ENCODE data around the gene VWA5A. TPM values are rescaled to one million over a fixed set of nuclear protein-coding genes. Genes with fewer than 3 reads are reported as not detected.

VWA5A gene
- total and polyA plus RNA-seq, 9 of the 15 experiments (the other 6 are each of a cell fraction or from before 2014, with no cell fraction given) = 4.6 to 19.7 (median 6.9) TPM

DNA sequence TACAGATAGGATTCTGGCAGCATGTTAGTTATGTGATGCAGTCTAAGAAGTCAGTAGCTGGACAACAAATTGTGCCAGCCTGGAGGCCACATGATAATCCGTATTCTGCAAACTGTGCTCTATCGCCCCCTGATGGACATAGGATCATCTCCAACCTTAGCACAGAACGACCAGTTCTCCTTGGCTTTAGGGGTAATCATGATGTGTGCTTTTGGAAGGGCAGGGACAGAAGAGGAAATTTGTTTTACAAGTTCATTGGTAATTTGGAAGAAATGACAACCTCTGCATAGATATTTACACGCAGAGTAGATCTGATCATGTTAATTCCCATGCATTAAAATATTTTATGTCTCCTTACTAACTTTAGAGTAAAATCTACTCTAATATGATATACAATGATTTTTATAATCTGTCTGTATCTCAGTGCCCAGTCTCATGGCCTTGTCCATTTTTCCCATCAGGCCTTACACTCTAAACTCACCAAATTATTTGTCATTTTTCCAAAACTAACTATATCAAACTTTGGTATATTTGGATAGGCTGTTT, 80.0 kb downstream of the VWA5A start (continued):
- no peak for TF ChIP-seq ZNF239 (CRISPR knock-in tag; IDR thresholded peaks at IDR 0.05)
- TF ChIP-seq HMG20A (CRISPR knock-in tag; conservative IDR thresholded peaks at IDR 0.05) = no peak
- no peak for TF ChIP-seq CHCHD3 (CRISPR knock-in tag; IDR thresholded peaks at IDR 0.05)
- TF ChIP-seq MEF2D (tag; conservative IDR thresholded peaks at IDR 0.05; ENCODE audit: low read depth) = no peak
- TF ChIP-seq RB1 (IDR thresholded peaks at IDR 0.05; ENCODE audit: low read depth) = 0 out of 2 replicates have a peak, but pooled peaks have one; percentile 12
- TF ChIP-seq SAFB (IDR thresholded peaks at IDR 0.05; ENCODE audit: borderline replicate concordance, low read depth, low read length) = no peak
- TF ChIP-seq, protein P1, sequence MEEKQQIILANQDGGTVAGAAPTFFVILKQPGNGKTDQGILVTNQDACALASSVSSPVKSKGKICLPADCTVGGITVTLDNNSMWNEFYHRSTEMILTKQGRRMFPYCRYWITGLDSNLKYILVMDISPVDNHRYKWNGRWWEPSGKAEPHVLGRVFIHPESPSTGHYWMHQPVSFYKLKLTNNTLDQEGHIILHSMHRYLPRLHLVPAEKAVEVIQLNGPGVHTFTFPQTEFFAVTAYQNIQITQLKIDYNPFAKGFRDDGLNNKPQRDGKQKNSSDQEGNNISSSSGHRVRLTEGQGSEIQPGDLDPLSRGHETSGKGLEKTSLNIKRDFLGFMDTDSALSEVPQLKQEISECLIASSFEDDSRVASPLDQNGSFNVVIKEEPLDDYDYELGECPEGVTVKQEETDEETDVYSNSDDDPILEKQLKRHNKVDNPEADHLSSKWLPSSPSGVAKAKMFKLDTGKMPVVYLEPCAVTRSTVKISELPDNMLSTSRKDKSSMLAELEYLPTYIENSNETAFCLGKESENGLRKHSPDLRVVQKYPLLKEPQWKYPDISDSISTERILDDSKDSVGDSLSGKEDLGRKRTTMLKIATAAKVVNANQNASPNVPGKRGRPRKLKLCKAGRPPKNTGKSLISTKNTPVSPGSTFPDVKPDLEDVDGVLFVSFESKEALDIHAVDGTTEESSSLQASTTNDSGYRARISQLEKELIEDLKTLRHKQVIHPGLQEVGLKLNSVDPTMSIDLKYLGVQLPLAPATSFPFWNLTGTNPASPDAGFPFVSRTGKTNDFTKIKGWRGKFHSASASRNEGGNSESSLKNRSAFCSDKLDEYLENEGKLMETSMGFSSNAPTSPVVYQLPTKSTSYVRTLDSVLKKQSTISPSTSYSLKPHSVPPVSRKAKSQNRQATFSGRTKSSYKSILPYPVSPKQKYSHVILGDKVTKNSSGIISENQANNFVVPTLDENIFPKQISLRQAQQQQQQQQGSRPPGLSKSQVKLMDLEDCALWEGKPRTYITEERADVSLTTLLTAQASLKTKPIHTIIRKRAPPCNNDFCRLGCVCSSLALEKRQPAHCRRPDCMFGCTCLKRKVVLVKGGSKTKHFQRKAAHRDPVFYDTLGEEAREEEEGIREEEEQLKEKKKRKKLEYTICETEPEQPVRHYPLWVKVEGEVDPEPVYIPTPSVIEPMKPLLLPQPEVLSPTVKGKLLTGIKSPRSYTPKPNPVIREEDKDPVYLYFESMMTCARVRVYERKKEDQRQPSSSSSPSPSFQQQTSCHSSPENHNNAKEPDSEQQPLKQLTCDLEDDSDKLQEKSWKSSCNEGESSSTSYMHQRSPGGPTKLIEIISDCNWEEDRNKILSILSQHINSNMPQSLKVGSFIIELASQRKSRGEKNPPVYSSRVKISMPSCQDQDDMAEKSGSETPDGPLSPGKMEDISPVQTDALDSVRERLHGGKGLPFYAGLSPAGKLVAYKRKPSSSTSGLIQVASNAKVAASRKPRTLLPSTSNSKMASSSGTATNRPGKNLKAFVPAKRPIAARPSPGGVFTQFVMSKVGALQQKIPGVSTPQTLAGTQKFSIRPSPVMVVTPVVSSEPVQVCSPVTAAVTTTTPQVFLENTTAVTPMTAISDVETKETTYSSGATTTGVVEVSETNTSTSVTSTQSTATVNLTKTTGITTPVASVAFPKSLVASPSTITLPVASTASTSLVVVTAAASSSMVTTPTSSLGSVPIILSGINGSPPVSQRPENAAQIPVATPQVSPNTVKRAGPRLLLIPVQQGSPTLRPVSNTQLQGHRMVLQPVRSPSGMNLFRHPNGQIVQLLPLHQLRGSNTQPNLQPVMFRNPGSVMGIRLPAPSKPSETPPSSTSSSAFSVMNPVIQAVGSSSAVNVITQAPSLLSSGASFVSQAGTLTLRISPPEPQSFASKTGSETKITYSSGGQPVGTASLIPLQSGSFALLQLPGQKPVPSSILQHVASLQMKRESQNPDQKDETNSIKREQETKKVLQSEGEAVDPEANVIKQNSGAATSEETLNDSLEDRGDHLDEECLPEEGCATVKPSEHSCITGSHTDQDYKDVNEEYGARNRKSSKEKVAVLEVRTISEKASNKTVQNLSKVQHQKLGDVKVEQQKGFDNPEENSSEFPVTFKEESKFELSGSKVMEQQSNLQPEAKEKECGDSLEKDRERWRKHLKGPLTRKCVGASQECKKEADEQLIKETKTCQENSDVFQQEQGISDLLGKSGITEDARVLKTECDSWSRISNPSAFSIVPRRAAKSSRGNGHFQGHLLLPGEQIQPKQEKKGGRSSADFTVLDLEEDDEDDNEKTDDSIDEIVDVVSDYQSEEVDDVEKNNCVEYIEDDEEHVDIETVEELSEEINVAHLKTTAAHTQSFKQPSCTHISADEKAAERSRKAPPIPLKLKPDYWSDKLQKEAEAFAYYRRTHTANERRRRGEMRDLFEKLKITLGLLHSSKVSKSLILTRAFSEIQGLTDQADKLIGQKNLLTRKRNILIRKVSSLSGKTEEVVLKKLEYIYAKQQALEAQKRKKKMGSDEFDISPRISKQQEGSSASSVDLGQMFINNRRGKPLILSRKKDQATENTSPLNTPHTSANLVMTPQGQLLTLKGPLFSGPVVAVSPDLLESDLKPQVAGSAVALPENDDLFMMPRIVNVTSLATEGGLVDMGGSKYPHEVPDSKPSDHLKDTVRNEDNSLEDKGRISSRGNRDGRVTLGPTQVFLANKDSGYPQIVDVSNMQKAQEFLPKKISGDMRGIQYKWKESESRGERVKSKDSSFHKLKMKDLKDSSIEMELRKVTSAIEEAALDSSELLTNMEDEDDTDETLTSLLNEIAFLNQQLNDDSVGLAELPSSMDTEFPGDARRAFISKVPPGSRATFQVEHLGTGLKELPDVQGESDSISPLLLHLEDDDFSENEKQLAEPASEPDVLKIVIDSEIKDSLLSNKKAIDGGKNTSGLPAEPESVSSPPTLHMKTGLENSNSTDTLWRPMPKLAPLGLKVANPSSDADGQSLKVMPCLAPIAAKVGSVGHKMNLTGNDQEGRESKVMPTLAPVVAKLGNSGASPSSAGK (IDR thresholded peaks at IDR 0.05) = peak; percentile 60
- TF ChIP-seq SMARCA4 (IDR thresholded peaks at IDR 0.05) = peak; percentile 39; the same call in 1 of the 2 replicates
- no peak for TF ChIP-seq MBD1 (CRISPR knock-in tag; IDR thresholded peaks at IDR 0.05)
- no peak for TF ChIP-seq ZNF311 (CRISPR knock-in tag; IDR thresholded peaks at IDR 0.05)
- TF ChIP-seq, protein P2, sequence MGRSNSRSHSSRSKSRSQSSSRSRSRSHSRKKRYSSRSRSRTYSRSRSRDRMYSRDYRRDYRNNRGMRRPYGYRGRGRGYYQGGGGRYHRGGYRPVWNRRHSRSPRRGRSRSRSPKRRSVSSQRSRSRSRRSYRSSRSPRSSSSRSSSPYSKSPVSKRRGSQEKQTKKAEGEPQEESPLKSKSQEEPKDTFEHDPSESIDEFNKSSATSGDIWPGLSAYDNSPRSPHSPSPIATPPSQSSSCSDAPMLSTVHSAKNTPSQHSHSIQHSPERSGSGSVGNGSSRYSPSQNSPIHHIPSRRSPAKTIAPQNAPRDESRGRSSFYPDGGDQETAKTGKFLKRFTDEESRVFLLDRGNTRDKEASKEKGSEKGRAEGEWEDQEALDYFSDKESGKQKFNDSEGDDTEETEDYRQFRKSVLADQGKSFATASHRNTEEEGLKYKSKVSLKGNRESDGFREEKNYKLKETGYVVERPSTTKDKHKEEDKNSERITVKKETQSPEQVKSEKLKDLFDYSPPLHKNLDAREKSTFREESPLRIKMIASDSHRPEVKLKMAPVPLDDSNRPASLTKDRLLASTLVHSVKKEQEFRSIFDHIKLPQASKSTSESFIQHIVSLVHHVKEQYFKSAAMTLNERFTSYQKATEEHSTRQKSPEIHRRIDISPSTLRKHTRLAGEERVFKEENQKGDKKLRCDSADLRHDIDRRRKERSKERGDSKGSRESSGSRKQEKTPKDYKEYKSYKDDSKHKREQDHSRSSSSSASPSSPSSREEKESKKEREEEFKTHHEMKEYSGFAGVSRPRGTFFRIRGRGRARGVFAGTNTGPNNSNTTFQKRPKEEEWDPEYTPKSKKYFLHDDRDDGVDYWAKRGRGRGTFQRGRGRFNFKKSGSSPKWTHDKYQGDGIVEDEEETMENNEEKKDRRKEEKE (IDR thresholded peaks at IDR 0.05; ENCODE audit: borderline replicate concordance in 1 of 2, control insufficient read depth in 1 of 2, low read depth in 2 of 2, low read length in 1 of 2) = no peak

Measured in K562 (cell line).